Ishikawa (cell line): ENCODE results near the gene GINS3.

ENCODE experiments used
- CEBPB ChIP-seq: IDR thresholded peaks from 2 replicates; pipeline ENCODE4 v1.6.1; 2012
- CREB1 ChIP-seq: IDR thresholded peaks from 2 replicates; pipeline ENCODE4 v1.6.1; 2012; ENCODE audit warnings: low read depth
- EGR1 ChIP-seq: IDR thresholded peaks from 2 replicates; pipeline ENCODE4 v1.6.1; 2012
- EP300 ChIP-seq: IDR thresholded peaks from 2 replicates; pipeline ENCODE4 v1.6.1; 2012; ENCODE audit warnings: borderline replicate concordance
- FOXM1 ChIP-seq: IDR thresholded peaks from 2 replicates; pipeline ENCODE4 v1.6.1; 2012; ENCODE audit warnings: low read depth, borderline replicate concordance
- MAX ChIP-seq: IDR thresholded peaks from 2 replicates; pipeline ENCODE4 v1.6.1; 2012
- NFIC ChIP-seq: IDR thresholded peaks from 2 replicates; pipeline ENCODE4 v1.6.1; 2012
- RAD21 ChIP-seq: IDR thresholded peaks from 2 replicates; pipeline ENCODE4 v1.6.1; 2012; ENCODE audit warnings: low read depth
- REST ChIP-seq: IDR thresholded peaks from 2 replicates; pipeline ENCODE4 v1.6.1; 2012; ENCODE audit warnings: low read depth, mild to moderate bottlenecking
- TAF1 ChIP-seq: IDR thresholded peaks from 2 replicates; pipeline ENCODE4 v1.6.1; 2012; ENCODE audit warnings: low read depth, mild to moderate bottlenecking
- TCF12 ChIP-seq: IDR thresholded peaks from 2 replicates; pipeline ENCODE4 v1.6.1; 2012; ENCODE audit warnings: low read depth
- TEAD4 ChIP-seq: IDR thresholded peaks from 2 replicates; pipeline ENCODE4 v1.6.1; 2012
- USF1 ChIP-seq: IDR thresholded peaks from 2 replicates; pipeline ENCODE4 v1.6.1; 2012
- YY1 ChIP-seq: IDR thresholded peaks from 2 replicates; pipeline ENCODE4 v1.6.1; 2012; ENCODE audit warnings: low read depth
- ZBTB7A ChIP-seq: IDR thresholded peaks from 2 replicates; pipeline ENCODE4 v1.6.1; 2012; ENCODE audit warnings: low read depth

GINS3 gene

GRCh38 chr16:58352690-58353089, 39.6 kb upstream of the GINS3 start:
- no peak for TF ChIP-seq MAX
- no peak for TF ChIP-seq ZBTB7A
- TF ChIP-seq REST: no peak
- TF ChIP-seq EGR1: no peak
- no peak for TF ChIP-seq RAD21
- TF ChIP-seq EP300: no peak
- TF ChIP-seq NFIC: no peak
- no peak for TF ChIP-seq FOXM1
- TF ChIP-seq TAF1: no peak
- TF ChIP-seq YY1: no peak
- no peak for TF ChIP-seq TEAD4
- TF ChIP-seq TCF12: no peak
- TF ChIP-seq CEBPB: no peak
- TF ChIP-seq CREB1: no peak
- TF ChIP-seq USF1: no peak

GRCh38 chr16:58360041-58360634, 32.1 kb upstream of the GINS3 start:
- TF ChIP-seq EGR1 (no peak), CREB1 (no peak), TCF12 (no peak), TEAD4 (no peak), CEBPB (no peak), FOXM1 (no peak), REST (no peak), TAF1 (no peak)

GRCh38 chr16:58361726-58362125, 30.5 kb upstream of the GINS3 start:
- TF ChIP-seq CEBPB: no peak

GRCh38 chr16:58363746-58364393, 28.4 kb upstream of the GINS3 start:
- TF ChIP-seq MAX (no peak), TCF12 (no peak), EP300 (no peak), FOXM1 (no peak), REST (no peak), CREB1 (no peak), TEAD4 (no peak), NFIC (no peak), RAD21 (no peak), ZBTB7A (no peak)

GRCh38 chr16:58365623-58366022, 26.6 kb upstream of the GINS3 start:
- TF ChIP-seq FOXM1: no peak
- no peak for TF ChIP-seq TCF12
- TF ChIP-seq EGR1: no peak
- TF ChIP-seq TAF1: no peak
- no peak for TF ChIP-seq TEAD4
- TF ChIP-seq ZBTB7A: no peak
- no peak for TF ChIP-seq USF1
- TF ChIP-seq EP300: no peak
- no peak for TF ChIP-seq NFIC
- TF ChIP-seq RAD21: no peak
- no peak for TF ChIP-seq MAX
- no peak for TF ChIP-seq YY1
- TF ChIP-seq REST: no peak
- TF ChIP-seq CEBPB: no peak
- TF ChIP-seq CREB1: no peak
